Mucosa of descending colon (tissue), 3 donors: Measurements from ENCODE around the gene LRCOL1. TPM values are rescaled to one million over a fixed set of nuclear protein-coding genes. Genes with fewer than 3 reads are reported as not detected.

Experiments
- ATAC-seq: fragments of 200-7000 bp; cut with Tn5 transposase; one replicate; pipeline ENCODE4 v1.9.1; 2020; ENCODE audit warnings: mild to moderate bottlenecking, moderate library complexity
- DNase-seq, 3 donors: peaks; one replicate each; pipeline ENCODE4 v3.0.0-alpha.2; 2020
- H3K36me3 ChIP-seq: fragments of 200-600 bp; one replicate; pipeline ENCODE4 v1.8.0; 2021; ENCODE audit warnings: low read depth, mild to moderate bottlenecking
- H3K4me1 ChIP-seq: fragments of 200-600 bp; one replicate; pipeline ENCODE4 v1.8.0; 2021; ENCODE audit warnings: low read depth, mild to moderate bottlenecking
- H3K4me3 ChIP-seq: fragments of 200-600 bp; one replicate; pipeline ENCODE4 v1.8.0; 2021; ENCODE audit warnings: mild to moderate bottlenecking
- H3K9me3 ChIP-seq: fragments of 200-600 bp; one replicate; pipeline ENCODE4 v1.8.0; 2021; ENCODE audit warnings: mild to moderate bottlenecking
- intact Hi-C, 2 donors: fragments of 100-400 bp; cut with DNase I in 1 of 2; cut with micrococcal nuclease in 1 of 2; formaldehyde crosslinking; loops; one replicate each; pipeline versions ENCODE4 v1.11.0 to v1.11.1; 2022; cut with DNase I, micrococcal nuclease
- total RNA-seq, 3 donors: library from RNA; stranded (reverse); fragmentation: NEBNext Ultra II Directional in 2 of 3; extraction: Animal tissue kit (Norgen Biotek cat#: 25700) in 2 of 3; gene quantifications; one replicate each; pipeline versions ENCODE4 v1.2.1 to v1.2.4, GENCODE V29; 2021 to 2023
- TF ChIP-seq, protein P1 (sequence below): fragments of 200-600 bp; IDR thresholded peaks from one replicate; pipeline ENCODE4 v1.8.0; 2022; ENCODE audit warnings: antibody characterized with exemption, mild to moderate bottlenecking
- donor health status: DM: no; HTN: no; CAD: no; lungs with moderate emphysema.
- donor health status: DM: no; HTN: no; CAD: no.
- donor health status: DM: no; HTN: yes; CAD: no.

LRCOL1 gene
- total RNA-seq, 3 donors from 2014 or later, result not detected

GRCh38 chr12:132570635-132571034 is 39.7 kb downstream of the LRCOL1 start:
- H3K4me1 ChIP-seq, result no peaks in the 10 kb centered on the region
- no peak for ATAC-seq
- H3K36me3 ChIP-seq, result no peaks in the 10 kb centered on the region
- intact Hi-C loops, result no loop called here
- no peak overlapping the region for H3K4me3 ChIP-seq
- TF ChIP-seq, protein P1, sequence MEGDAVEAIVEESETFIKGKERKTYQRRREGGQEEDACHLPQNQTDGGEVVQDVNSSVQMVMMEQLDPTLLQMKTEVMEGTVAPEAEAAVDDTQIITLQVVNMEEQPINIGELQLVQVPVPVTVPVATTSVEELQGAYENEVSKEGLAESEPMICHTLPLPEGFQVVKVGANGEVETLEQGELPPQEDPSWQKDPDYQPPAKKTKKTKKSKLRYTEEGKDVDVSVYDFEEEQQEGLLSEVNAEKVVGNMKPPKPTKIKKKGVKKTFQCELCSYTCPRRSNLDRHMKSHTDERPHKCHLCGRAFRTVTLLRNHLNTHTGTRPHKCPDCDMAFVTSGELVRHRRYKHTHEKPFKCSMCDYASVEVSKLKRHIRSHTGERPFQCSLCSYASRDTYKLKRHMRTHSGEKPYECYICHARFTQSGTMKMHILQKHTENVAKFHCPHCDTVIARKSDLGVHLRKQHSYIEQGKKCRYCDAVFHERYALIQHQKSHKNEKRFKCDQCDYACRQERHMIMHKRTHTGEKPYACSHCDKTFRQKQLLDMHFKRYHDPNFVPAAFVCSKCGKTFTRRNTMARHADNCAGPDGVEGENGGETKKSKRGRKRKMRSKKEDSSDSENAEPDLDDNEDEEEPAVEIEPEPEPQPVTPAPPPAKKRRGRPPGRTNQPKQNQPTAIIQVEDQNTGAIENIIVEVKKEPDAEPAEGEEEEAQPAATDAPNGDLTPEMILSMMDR, result no peak
- no peaks in the 10 kb centered on the region for H3K9me3 ChIP-seq
- DNase-seq, result no peak

DNA sequence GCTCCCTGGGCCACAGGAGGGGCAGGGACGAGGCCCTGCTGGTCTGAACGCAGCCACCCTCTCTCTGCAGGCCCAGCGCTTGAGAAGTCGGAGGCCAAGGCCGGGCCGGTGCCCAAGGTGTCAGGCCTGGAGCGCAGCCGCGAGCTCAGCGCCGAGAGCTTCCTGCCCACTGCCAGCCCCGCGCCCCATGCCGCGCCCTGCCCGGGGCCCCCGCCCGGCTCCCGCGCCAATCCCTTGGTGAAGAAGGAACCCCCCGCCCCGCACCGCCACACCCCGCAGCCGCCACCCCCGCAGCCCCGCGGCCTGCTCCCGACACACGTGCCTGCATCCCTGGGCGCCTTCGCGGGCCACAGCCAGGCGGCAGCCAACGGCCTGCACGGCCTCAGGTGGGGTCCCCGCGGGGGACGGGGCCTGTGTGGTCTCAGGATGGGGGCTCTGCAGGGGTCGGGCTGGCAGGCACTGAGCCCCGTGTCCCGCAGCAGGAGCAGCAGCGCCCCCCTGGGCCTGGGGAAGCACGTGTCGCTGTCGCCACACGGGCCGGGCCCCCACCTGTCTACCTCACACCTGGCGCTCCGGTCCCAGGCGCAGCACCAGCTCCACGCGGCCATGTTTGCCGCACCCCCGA is 40.4 kb downstream of the LRCOL1 start:
- TF ChIP-seq, protein P1, result no peak
- no peak overlapping the region for H3K4me3 ChIP-seq
- no peak for DNase-seq
- H3K4me1 ChIP-seq, result no peaks in the 10 kb centered on the region
- no peak for ATAC-seq
- no peaks in the 10 kb centered on the region for H3K9me3 ChIP-seq
- H3K36me3 ChIP-seq, result no peaks in the 10 kb centered on the region
- intact Hi-C loops, result no loop called here

DNA sequence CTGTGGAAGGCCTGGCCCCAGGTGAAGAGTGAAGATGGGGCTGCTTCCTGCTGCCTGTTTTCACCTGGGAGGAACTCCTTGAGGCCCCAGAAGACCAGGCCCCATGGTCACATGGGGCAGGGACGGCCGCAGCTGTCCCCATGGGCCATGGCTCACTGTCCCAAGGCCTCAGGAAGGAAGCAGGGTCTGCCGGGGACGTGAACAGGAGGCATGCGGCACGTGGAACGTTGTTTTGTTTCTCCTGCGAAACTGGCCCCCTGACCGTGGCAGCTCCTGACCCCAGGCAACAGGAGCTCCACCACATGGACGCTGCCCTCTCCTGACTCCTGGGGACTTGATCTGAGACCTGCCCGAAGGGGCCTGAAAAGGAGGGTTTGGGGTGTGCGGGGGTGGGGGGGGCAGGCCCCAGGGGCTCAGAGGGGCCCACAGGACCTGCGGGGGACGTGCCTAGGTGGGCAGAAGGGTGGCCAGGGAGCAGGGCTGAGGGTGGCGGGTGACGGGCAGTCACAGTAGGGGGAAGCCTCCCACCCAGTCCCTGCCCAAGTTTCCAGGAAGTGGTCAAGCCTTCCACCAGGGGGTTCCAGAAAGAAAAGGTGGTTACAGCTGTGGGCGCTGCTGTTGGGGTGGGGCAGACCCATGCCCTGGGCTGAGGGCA is 41.4 kb downstream of the LRCOL1 start:
- DNase-seq (no peak), ATAC-seq (no peak)
- intact Hi-C loops, result no loop called here
- H3K9me3 ChIP-seq, result no peaks in the 10 kb centered on the region
- H3K4me3 ChIP-seq, result no peak overlapping the region
- TF ChIP-seq, protein P1, result no peak
- H3K36me3 ChIP-seq, result no peaks in the 10 kb centered on the region
- no peaks in the 10 kb centered on the region for H3K4me1 ChIP-seq

GRCh38 chr12:132568301-132568700 is 42.1 kb downstream of the LRCOL1 start:
- TF ChIP-seq, protein P1, result no peak
- no peak for ATAC-seq
- Histone ChIP-seq H3K4me1 (no peaks in the 10 kb centered on the region), H3K4me3 (no peak overlapping the region), H3K9me3 (no peaks in the 10 kb centered on the region), H3K36me3 (no peaks in the 10 kb centered on the region)
- DNase-seq, result no peak
- intact Hi-C loops, result no loop called here

- no peak for DNase-seq
- TF ChIP-seq, protein P1, result no peak
- H3K36me3 ChIP-seq, result no peaks in the 10 kb centered on the region
Measured at GRCh38 chr12:132566516-132567131, 43.8 kb downstream of the LRCOL1 start.

More at GRCh38 chr12:132566516-132567131, 43.8 kb downstream of the LRCOL1 start:
- no peaks in the 10 kb centered on the region for H3K9me3 ChIP-seq
- no peaks in the 10 kb centered on the region for H3K4me1 ChIP-seq
- no peak overlapping the region for H3K4me3 ChIP-seq
- no peak for ATAC-seq
- intact Hi-C loops, result no loop called here
